B cell (primary cell): ENCODE results near the gene FGF5.

Experiments used
- CTCF ChIP-seq: fragments of 200-600 bp; IDR thresholded peaks from one replicate; pipeline ENCODE4 v1.8.0; 2022; ENCODE audit warnings: antibody characterized with exemption, mild to moderate bottlenecking
- EZH2 ChIP-seq: IDR thresholded peaks from 2 replicates; pipeline ENCODE4 v1.6.1; 2012; ENCODE audit warnings: borderline replicate concordance, low read depth, mild to moderate bottlenecking, moderate library complexity, low read length; ENCODE audit not compliant: insufficient read depth, poor library complexity, severe bottlenecking

- TF ChIP-seq CTCF (no peak), EZH2 (no peak)
These were observed 36.9 kb upstream of the FGF5 start for GRCh38 chr4:80229590-80229989.
